Measurements from ENCODE around the gene CTNNA2. TPM values are rescaled to one million over a fixed set of nuclear protein-coding genes. Genes with fewer than 3 reads are reported as not detected.

Gene CTNNA2
- total RNA-seq: 0.51 TPM in 1 of 2 replicates, not detected in the other

GRCh38 chr2:79512442-79513401 lies at the start of gene CTNNA2:
Gene CTNNA2, plus strand, starts transcription at chr2:79513051.

GRCh38 chr2:80303909-80304837 lies 791.3 kb downstream of the CTNNA2 start, which contains the start of gene LRRTM1:
Gene LRRTM1, minus strand, starts transcription at chr2:80304752. Its CDS starts 933 bp downstream, at chr2:80303819.

